Measurements from ENCODE around the gene TAS1R1. TPM values are rescaled to one million over a fixed set of nuclear protein-coding genes. Genes with fewer than 3 reads are reported as not detected.

Gene TAS1R1
- polyA plus RNA-seq, 2 of the 4 experiments (the other 2 are of a cell fraction): not detected

DNA sequence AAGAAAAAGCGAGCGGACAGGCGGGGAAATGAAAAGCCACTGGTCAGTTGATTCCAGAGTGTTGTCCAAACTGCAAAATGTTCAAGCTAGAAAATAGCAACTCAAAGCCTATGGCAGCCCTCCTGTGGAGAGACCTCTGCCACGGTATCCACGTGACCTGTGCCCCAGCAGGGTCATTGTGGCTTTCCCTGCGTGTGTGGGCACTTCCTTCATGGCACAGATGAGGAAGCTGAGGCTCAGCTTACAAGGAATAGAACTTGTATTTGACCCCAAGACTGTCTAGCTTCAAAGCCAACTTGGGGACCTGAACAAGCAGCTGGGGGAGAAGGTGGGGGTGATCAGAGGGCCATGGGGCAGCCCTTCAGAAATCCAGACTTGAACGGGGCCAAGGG, 48.1 kb upstream of the TAS1R1 start:
- no peaks in the 10 kb centered on the region for H3K4me1 ChIP-seq
- DNase-seq (ENCODE audit: low read depth in 1 of 2, low spot score in 1 of 2) (no peak), ATAC-seq (no peak), FAIRE-seq (no peak)
- H3K4me3 ChIP-seq: no peak overlapping the region
- POLR2A ChIA-PET: no interaction called here
- CTCF ChIA-PET: interaction anchor here (0.7 to 1.6 kb wide), 4 partner anchors 9 to 47 kb away, joined by 3 to 5 read pairs (median 3); partner anchors contain the start of genes NOL9 and TAS1R1
- no peak overlapping the region for H3K4me2 ChIP-seq
- no peak overlapping the region for H3K27ac ChIP-seq
- no peaks in the 10 kb centered on the region for H3K9me3 ChIP-seq
- 64% methylated on average over 7 of the region's 7 CpGs for WGBS (ENCODE audit: missing lambda C conversion rate)
- TF ChIP-seq SREBF2 (IDR thresholded peaks at IDR 0.05): no peak
- TF ChIP-seq CEBPB (IDR thresholded peaks at IDR 0.05): no peak
- no peak for TF ChIP-seq POLR2A (IDR thresholded peaks at IDR 0.05; ENCODE audit: low read length)
- TF ChIP-seq MAFK (IDR thresholded peaks at IDR 0.05; ENCODE audit: partially characterized antibody): no peak

DNA sequence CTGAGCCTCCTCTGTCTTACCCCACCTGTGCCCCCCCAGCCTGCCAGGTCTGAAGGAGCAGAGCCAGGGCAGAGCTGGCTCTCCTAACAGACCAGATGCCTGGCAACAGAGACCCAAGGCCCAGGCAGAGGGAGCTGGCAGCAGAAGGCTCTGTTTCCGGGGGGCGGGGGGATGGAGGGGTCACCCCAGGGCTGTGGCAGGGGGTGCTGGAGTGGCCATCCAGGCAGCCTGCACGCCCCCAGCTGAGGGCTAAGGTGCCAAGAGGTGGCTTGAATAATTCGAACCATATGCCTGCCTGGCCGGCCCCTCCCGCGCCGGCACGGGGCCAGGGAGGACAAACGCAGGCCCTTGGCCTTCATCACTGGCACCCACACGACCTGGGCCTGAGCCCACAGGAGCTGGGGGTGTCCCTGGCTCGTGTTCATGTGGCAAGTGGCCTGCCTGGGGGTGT, 47.6 kb upstream of the TAS1R1 start:
- ATAC-seq: no peak
- Histone ChIP-seq H3K4me3 (no peak overlapping the region), H3K4me1 (no peaks in the 10 kb centered on the region), H3K4me2 (no peak overlapping the region), H3K27ac (no peak overlapping the region), H3K9me3 (no peaks in the 10 kb centered on the region)
- no peak for TF ChIP-seq CHD2 (IDR thresholded peaks at IDR 0.05; ENCODE audit: low read length, partially characterized antibody)
- no peak for TF ChIP-seq HDAC2 (IDR thresholded peaks at IDR 0.05)
- TF ChIP-seq, protein P1, sequence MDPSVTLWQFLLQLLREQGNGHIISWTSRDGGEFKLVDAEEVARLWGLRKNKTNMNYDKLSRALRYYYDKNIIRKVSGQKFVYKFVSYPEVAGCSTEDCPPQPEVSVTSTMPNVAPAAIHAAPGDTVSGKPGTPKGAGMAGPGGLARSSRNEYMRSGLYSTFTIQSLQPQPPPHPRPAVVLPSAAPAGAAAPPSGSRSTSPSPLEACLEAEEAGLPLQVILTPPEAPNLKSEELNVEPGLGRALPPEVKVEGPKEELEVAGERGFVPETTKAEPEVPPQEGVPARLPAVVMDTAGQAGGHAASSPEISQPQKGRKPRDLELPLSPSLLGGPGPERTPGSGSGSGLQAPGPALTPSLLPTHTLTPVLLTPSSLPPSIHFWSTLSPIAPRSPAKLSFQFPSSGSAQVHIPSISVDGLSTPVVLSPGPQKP (IDR thresholded peaks at IDR 0.05; ENCODE audit: low read depth, low read length): no peak
- no peak for TF ChIP-seq FOSL2 (IDR thresholded peaks at IDR 0.05)
- no peak for TF ChIP-seq FOSL2 (CRISPR knock-in tag; IDR thresholded peaks at IDR 0.05)
- TF ChIP-seq KDM1A (IDR thresholded peaks at IDR 0.05; ENCODE audit: low read depth): no peak
- no peak for TF ChIP-seq RNF2 (IDR thresholded peaks at IDR 0.05; ENCODE audit: borderline replicate concordance, low read depth)
- TF ChIP-seq RAD21 (conservative IDR thresholded peaks at IDR 0.05 in 1 of 2, IDR thresholded peaks at IDR 0.05 in 1 of 2): no peak
- TF ChIP-seq BHLHE40 (IDR thresholded peaks at IDR 0.05; ENCODE audit: low read depth, low read length): no peak
- TF ChIP-seq CEBPB (IDR thresholded peaks at IDR 0.05): no peak
- no peak for TF ChIP-seq EP300 (IDR thresholded peaks at IDR 0.05)
- TF ChIP-seq CHD4 (IDR thresholded peaks at IDR 0.05; ENCODE audit: borderline replicate concordance): no peak
- TF ChIP-seq FOXS1 (CRISPR knock-in tag; IDR thresholded peaks at IDR 0.05): no peak
- TF ChIP-seq, protein P2, sequence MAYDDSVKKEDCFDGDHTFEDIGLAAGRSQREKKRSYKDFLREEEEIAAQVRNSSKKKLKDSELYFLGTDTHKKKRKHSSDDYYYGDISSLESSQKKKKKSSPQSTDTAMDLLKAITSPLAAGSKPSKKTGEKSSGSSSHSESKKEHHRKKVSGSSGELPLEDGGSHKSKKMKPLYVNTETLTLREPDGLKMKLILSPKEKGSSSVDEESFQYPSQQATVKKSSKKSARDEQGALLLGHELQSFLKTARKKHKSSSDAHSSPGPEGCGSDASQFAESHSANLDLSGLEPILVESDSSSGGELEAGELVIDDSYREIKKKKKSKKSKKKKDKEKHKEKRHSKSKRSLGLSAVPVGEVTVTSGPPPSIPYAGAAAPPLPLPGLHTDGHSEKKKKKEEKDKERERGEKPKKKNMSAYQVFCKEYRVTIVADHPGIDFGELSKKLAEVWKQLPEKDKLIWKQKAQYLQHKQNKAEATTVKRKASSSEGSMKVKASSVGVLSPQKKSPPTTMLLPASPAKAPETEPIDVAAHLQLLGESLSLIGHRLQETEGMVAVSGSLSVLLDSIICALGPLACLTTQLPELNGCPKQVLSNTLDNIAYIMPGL (CRISPR knock-in tag; IDR thresholded peaks at IDR 0.05; ENCODE audit: borderline replicate concordance): no peak
- no peak for TF ChIP-seq GATA3 (IDR thresholded peaks at IDR 0.05; ENCODE audit: borderline replicate concordance)
- TF ChIP-seq POLR2A (IDR thresholded peaks at IDR 0.05; ENCODE audit: low read length): no peak
- TF ChIP-seq SREBF2 (IDR thresholded peaks at IDR 0.05): no peak
- TF ChIP-seq, protein P3, sequence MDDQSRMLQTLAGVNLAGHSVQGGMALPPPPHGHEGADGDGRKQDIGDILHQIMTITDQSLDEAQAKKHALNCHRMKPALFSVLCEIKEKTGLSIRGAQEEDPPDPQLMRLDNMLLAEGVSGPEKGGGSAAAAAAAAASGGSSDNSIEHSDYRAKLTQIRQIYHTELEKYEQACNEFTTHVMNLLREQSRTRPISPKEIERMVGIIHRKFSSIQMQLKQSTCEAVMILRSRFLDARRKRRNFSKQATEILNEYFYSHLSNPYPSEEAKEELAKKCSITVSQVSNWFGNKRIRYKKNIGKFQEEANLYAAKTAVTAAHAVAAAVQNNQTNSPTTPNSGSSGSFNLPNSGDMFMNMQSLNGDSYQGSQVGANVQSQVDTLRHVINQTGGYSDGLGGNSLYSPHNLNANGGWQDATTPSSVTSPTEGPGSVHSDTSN (IDR thresholded peaks at IDR 0.05): no peak
- 69% methylated on average over 7 of the region's 12 CpGs for WGBS (ENCODE audit: missing lambda C conversion rate)
- FAIRE-seq: no peak
- CTCF ChIA-PET: interaction anchor here (0.7 to 1.6 kb wide), 4 partner anchors 9 to 47 kb away, joined by 3 to 5 read pairs (median 3); partner anchors contain the start of genes NOL9 and TAS1R1
- POLR2A ChIA-PET: no interaction called here
- no peak for DNase-seq (ENCODE audit: low read depth in 1 of 2, low spot score in 1 of 2)

DNA sequence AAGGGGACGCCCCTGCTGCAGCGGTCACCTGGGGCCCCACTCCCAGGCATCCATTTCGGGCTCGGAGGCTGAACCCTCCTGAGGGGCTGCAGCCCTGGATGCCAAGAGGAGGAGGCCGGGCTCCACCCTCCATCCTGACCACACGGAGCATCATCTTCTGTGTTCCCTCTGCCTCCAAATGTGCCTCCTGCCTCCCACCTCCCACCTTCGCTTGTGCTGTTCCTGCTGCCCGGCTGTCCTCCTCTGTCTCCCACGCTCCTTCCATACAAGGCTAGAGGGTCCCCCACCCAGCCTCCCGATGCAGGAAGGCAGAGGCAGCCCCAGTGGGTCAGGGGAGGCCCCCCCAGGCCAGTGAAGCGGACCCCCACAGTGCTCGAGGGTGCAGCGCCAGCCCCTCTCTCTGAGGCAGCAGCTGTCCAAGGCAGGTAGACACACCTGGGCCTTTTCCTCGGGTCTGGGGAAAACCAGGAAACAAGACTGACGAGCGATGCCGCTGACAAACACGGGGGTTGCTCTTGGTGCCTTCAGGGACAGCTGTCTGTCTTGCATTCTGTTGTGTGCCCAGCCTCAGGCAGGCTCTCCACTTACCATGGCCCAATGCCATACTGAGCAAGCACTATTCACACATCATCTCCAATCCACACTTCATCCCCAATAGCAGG, 46.8 kb upstream of the TAS1R1 start:
- no peak for DNase-seq (ENCODE audit: low read depth in 1 of 2, low spot score in 1 of 2)
- Histone ChIP-seq H3K4me2 (no peak overlapping the region), H3K9me3 (no peaks in the 10 kb centered on the region), H3K27ac (no peak overlapping the region), H3K4me1 (no peaks in the 10 kb centered on the region), H3K4me3 (no peak overlapping the region)
- no peak for FAIRE-seq
- 67% methylated on average over 13 of the region's 18 CpGs for WGBS (ENCODE audit: missing lambda C conversion rate)
- CTCF ChIA-PET: interaction anchor here (1.4 to 1.6 kb wide), 3 partner anchors 13 to 18 kb away, joined by 3 to 6 read pairs (median 3); no protein-coding TSS in a partner anchor
- ATAC-seq: peak in 1 of 2 experiments; percentile 13; a peak in 1 of 6 replicates
- POLR2A ChIA-PET: no interaction called here
- TF ChIP-seq ZFP36 (IDR thresholded peaks at IDR 0.05; ENCODE audit: borderline replicate concordance, partially characterized antibody) (no peak), ZC3H11A (IDR thresholded peaks at IDR 0.05) (no peak), MYC (IDR thresholded peaks at IDR 0.05; ENCODE audit: borderline replicate concordance, low read length) (no peak), FOSB (CRISPR knock-in tag; IDR thresholded peaks at IDR 0.05) (no peak), JUNB (IDR thresholded peaks at IDR 0.05) (no peak), FOXS1 (CRISPR knock-in tag; IDR thresholded peaks at IDR 0.05) (no peak), FOSL2 (IDR thresholded peaks at IDR 0.05) (no peak), FOSL2 (CRISPR knock-in tag; IDR thresholded peaks at IDR 0.05) (no peak), RCOR1 (IDR thresholded peaks at IDR 0.05; ENCODE audit: low read depth, low read length) (no peak), TFCP2L1 (CRISPR knock-in tag; IDR thresholded peaks at IDR 0.05) (no peak), RAD21 (conservative IDR thresholded peaks at IDR 0.05 in 1 of 2, IDR thresholded peaks at IDR 0.05 in 1 of 2) (no peak), MAZ (IDR thresholded peaks at IDR 0.05; ENCODE audit: borderline replicate concordance, low read depth, low read length) (no peak), GATA3 (IDR thresholded peaks at IDR 0.05; ENCODE audit: borderline replicate concordance) (no peak), NR3C1 (IDR thresholded peaks at IDR 0.05) (no peak), EP300 (IDR thresholded peaks at IDR 0.05) (no peak)
- TF ChIP-seq, protein P4, sequence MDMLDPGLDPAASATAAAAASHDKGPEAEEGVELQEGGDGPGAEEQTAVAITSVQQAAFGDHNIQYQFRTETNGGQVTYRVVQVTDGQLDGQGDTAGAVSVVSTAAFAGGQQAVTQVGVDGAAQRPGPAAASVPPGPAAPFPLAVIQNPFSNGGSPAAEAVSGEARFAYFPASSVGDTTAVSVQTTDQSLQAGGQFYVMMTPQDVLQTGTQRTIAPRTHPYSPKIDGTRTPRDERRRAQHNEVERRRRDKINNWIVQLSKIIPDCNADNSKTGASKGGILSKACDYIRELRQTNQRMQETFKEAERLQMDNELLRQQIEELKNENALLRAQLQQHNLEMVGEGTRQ (IDR thresholded peaks at IDR 0.05): no peak

All from A549 (cell line).